Epidermal melanocyte (primary cell): ENCODE results near the gene SLC39A3.

ENCODE experiments used
- DNase-seq: peaks from one replicate; pipeline ENCODE4 v3.0.0; 2011; ENCODE audit warnings: low spot score; ENCODE audit not compliant: insufficient read length

SLC39A3 gene

GRCh38 chr19:2750808-2751437 lies 11.1 kb upstream of the SLC39A3 start:
- DNase-seq, result no peak

GRCh38 chr19:2747349-2747748 lies 7.5 kb upstream of the SLC39A3 start:
- no peak for DNase-seq

- DNase-seq, result no peak
Observed at GRCh38 chr19:2744113-2744512, 4.3 kb upstream of the SLC39A3 start.

GRCh38 chr19:2743099-2743498 lies 3.3 kb upstream of the SLC39A3 start:
- no peak for DNase-seq

GRCh38 chr19:2740314-2740656 lies 468 bp upstream of the SLC39A3 start:
- no peak for DNase-seq

GRCh38 chr19:2736550-2737190 lies 3.1 kb downstream of the SLC39A3 start:
- no peak for DNase-seq

GRCh38 chr19:2735374-2735773 lies 4.4 kb downstream of the SLC39A3 start:
- DNase-seq, result no peak

- DNase-seq, result no peak
Observed at GRCh38 chr19:2734589-2735288, 5.1 kb downstream of the SLC39A3 start.

GRCh38 chr19:2733930-2734588 lies 5.8 kb downstream of the SLC39A3 start:
- no peak for DNase-seq

- no peak for DNase-seq
Observed at GRCh38 chr19:2732883-2733282, 6.9 kb downstream of the SLC39A3 start.

GRCh38 chr19:2732157-2732725 lies 7.6 kb downstream of the SLC39A3 start:
- DNase-seq, result no peak

GRCh38 chr19:2731181-2731995 lies 8.4 kb downstream of the SLC39A3 start:
- no peak for DNase-seq

- no peak for DNase-seq
Observed at GRCh38 chr19:2729943-2730818, 9.6 kb downstream of the SLC39A3 start.

GRCh38 chr19:2728783-2729387 lies 10.9 kb downstream of the SLC39A3 start:
- DNase-seq, result no peak

GRCh38 chr19:2727640-2727944 lies 12.2 kb downstream of the SLC39A3 start:
- no peak for DNase-seq

- DNase-seq, result no peak
Observed at GRCh38 chr19:2726904-2727639, 12.7 kb downstream of the SLC39A3 start.

GRCh38 chr19:2726160-2726855 lies 13.5 kb downstream of the SLC39A3 start:
- no peak for DNase-seq

GRCh38 chr19:2724148-2724557 lies 15.7 kb downstream of the SLC39A3 start:
- no peak for DNase-seq

- no peak for DNase-seq
Observed at GRCh38 chr19:2723747-2724146, 16.1 kb downstream of the SLC39A3 start.
